Activated CD4-positive, alpha-beta memory T cell treated with anti-CD3 and anti-CD28 coated beads, Interleukin-2, amount 10 ng/mL, durations not matched to agents 7 days and 5 days (primary cell): Measurements from ENCODE around the gene NHSL1. TPM values are rescaled to one million over a fixed set of nuclear protein-coding genes. Genes with fewer than 3 reads are reported as not detected.

Experiments
- CTCF ChIA-PET: fragments of 350-600 bp; sonication (Branson Sonifier 250); formaldehyde crosslinking; loops from one replicate; lab custom pipeline; 2021; ENCODE audit warnings: antibody characterized with exemption, inconsistent platforms; lab: Charles Lee
- POLR2A ChIA-PET: fragments of 350-600 bp; sonication (Branson Sonifier 250); formaldehyde crosslinking; loops from one replicate; lab custom pipeline; 2021; ENCODE audit warnings: antibody characterized with exemption; lab: Charles Lee
- DNase-seq: peaks from one replicate; pipeline ENCODE4 v3.0.0-alpha.2; 2020
- H3K27ac Mint-ChIP-seq: one replicate; pipeline ENCODE4 v1.8.0; 2021; ENCODE audit warnings: mild to moderate bottlenecking, mixed read lengths
- H3K27me3 Mint-ChIP-seq: one replicate; pipeline ENCODE4 v1.8.0; 2021; ENCODE audit warnings: mixed read lengths
- H3K36me3 Mint-ChIP-seq: one replicate; pipeline ENCODE4 v1.8.0; 2021; ENCODE audit warnings: low read depth, mixed read lengths
- H3K4me1 Mint-ChIP-seq: one replicate; pipeline ENCODE4 v1.8.0; 2021; ENCODE audit warnings: mixed read lengths
- H3K4me3 Mint-ChIP-seq: one replicate; pipeline ENCODE4 v1.8.0; 2021; ENCODE audit warnings: mild to moderate bottlenecking, mixed read lengths
- H3K9me3 Mint-ChIP-seq: one replicate; pipeline ENCODE4 v1.8.0; 2021; ENCODE audit warnings: mixed read lengths
- total RNA-seq, 2 experiments: library from RNA; stranded (reverse); gene quantifications; one replicate each; pipeline ENCODE4 v1.2.3, GENCODE V29; 2021

The NHSL1 gene
- total RNA-seq, 2 experiments from 2014 or later, result 1.0 to 1.4 TPM

- H3K4me3 Mint-ChIP-seq, result no peak overlapping the region
- no peak overlapping the region for H3K27ac Mint-ChIP-seq
- POLR2A ChIA-PET, result no interaction called here
- CTCF ChIA-PET, result no interaction called here
- peaks cover 7% of the 10 kb centered on the region for H3K27me3 Mint-ChIP-seq
- H3K9me3 Mint-ChIP-seq, result no peaks in the 10 kb centered on the region
- H3K36me3 Mint-ChIP-seq, result no peaks in the 10 kb centered on the region
- no peaks in the 10 kb centered on the region for H3K4me1 Mint-ChIP-seq
- no peak for DNase-seq
These were observed 13.6 kb downstream of the NHSL1 start for GRCh38 chr6:138485586-138486248.

GRCh38 chr6:138485005-138485545 lies 14.2 kb downstream of the NHSL1 start:
- H3K4me1 Mint-ChIP-seq, result no peaks in the 10 kb centered on the region
- CTCF ChIA-PET, result no interaction called here
- DNase-seq, result no peak
- no peak overlapping the region for H3K4me3 Mint-ChIP-seq
- H3K9me3 Mint-ChIP-seq, result no peaks in the 10 kb centered on the region
- POLR2A ChIA-PET, result no interaction called here
- H3K27ac Mint-ChIP-seq, result no peak overlapping the region
- H3K27me3 Mint-ChIP-seq, result peaks cover 7% of the 10 kb centered on the region
- H3K36me3 Mint-ChIP-seq, result no peaks in the 10 kb centered on the region

GRCh38 chr6:138484018-138484731 lies 15.1 kb downstream of the NHSL1 start:
- Mint-ChIP-seq H3K4me3 (no peak overlapping the region), H3K27me3 (peaks cover 7% of the 10 kb centered on the region), H3K9me3 (no peaks in the 10 kb centered on the region), H3K4me1 (no peaks in the 10 kb centered on the region), H3K36me3 (no peaks in the 10 kb centered on the region), H3K27ac (no peak overlapping the region)
- ChIA-PET CTCF (no interaction called here), POLR2A (no interaction called here)
- no peak for DNase-seq

GRCh38 chr6:138482816-138483215 lies 16.5 kb downstream of the NHSL1 start:
- POLR2A ChIA-PET, result interaction anchor here (1.7 kb wide), 1 partner anchor 27 kb away, joined by 4 read pairs; no protein-coding TSS in a partner anchor
- CTCF ChIA-PET, result no interaction called here
- H3K27ac Mint-ChIP-seq, result no peak overlapping the region

GRCh38 chr6:138480279-138480949 lies 18.9 kb downstream of the NHSL1 start:
- CTCF ChIA-PET, result no interaction called here
- H3K9me3 Mint-ChIP-seq, result no peaks in the 10 kb centered on the region
- peaks cover 7% of the 10 kb centered on the region for H3K27me3 Mint-ChIP-seq
- H3K4me3 Mint-ChIP-seq, result no peak overlapping the region
- DNase-seq, result no peak
- no peaks in the 10 kb centered on the region for H3K36me3 Mint-ChIP-seq
- no peaks in the 10 kb centered on the region for H3K4me1 Mint-ChIP-seq
- POLR2A ChIA-PET, result no interaction called here
- H3K27ac Mint-ChIP-seq, result no peak overlapping the region

More at GRCh38 chr6:138482816-138483215, 16.5 kb downstream of the NHSL1 start:
- Mint-ChIP-seq H3K36me3 (no peaks in the 10 kb centered on the region), H3K4me3 (no peak overlapping the region), H3K27me3 (peaks cover 7% of the 10 kb centered on the region), H3K4me1 (no peaks in the 10 kb centered on the region), H3K9me3 (no peaks in the 10 kb centered on the region)
- no peak for DNase-seq

GRCh38 chr6:138477913-138478539 lies 21.3 kb downstream of the NHSL1 start:
- no peak overlapping the region for H3K27ac Mint-ChIP-seq
- H3K9me3 Mint-ChIP-seq, result no peaks in the 10 kb centered on the region
- ChIA-PET POLR2A (interaction anchor here (0.8 kb wide), 1 partner anchor 74 kb away, joined by 3 read pairs; no protein-coding TSS in a partner anchor), CTCF (interaction anchor here (1.7 kb wide), 1 partner anchor 22 kb away, joined by 3 read pairs; no protein-coding TSS in a partner anchor)
- H3K4me3 Mint-ChIP-seq, result no peak overlapping the region
- no peak for DNase-seq
- no peaks in the 10 kb centered on the region for H3K36me3 Mint-ChIP-seq
- no peaks in the 10 kb centered on the region for H3K4me1 Mint-ChIP-seq
- no peaks in the 10 kb centered on the region for H3K27me3 Mint-ChIP-seq

- no peak for DNase-seq
- Mint-ChIP-seq H3K9me3 (no peaks in the 10 kb centered on the region), H3K4me1 (no peaks in the 10 kb centered on the region), H3K4me3 (no peak overlapping the region), H3K27ac (no peak overlapping the region), H3K36me3 (no peaks in the 10 kb centered on the region), H3K27me3 (no peaks in the 10 kb centered on the region)
- CTCF ChIA-PET, result no interaction called here
- POLR2A ChIA-PET, result interaction anchor here (1.1 kb wide), 1 partner anchor 20 kb away, joined by 3 read pairs; no protein-coding TSS in a partner anchor
These were observed 23.2 kb downstream of the NHSL1 start for GRCh38 chr6:138476116-138476515.

GRCh38 chr6:138473144-138473543 lies 26.1 kb downstream of the NHSL1 start:
- H3K27me3 Mint-ChIP-seq, result no peaks in the 10 kb centered on the region
- no peak for DNase-seq
- no peaks in the 10 kb centered on the region for H3K4me1 Mint-ChIP-seq
- POLR2A ChIA-PET, result interaction anchor here (1.0 kb wide), 1 partner anchor 18 kb away, joined by 3 read pairs; no protein-coding TSS in a partner anchor
- no peak overlapping the region for H3K4me3 Mint-ChIP-seq
- no peak overlapping the region for H3K27ac Mint-ChIP-seq
- CTCF ChIA-PET, result interaction anchor here (0.6 kb wide), 1 partner anchor 32 kb away, joined by 3 read pairs; no protein-coding TSS in a partner anchor
- no peaks in the 10 kb centered on the region for H3K9me3 Mint-ChIP-seq
- H3K36me3 Mint-ChIP-seq, result no peaks in the 10 kb centered on the region

GRCh38 chr6:138468320-138469015 lies 30.8 kb downstream of the NHSL1 start:
- DNase-seq, result no peak
- H3K4me1 Mint-ChIP-seq, result peaks cover 5% of the 10 kb centered on the region
- H3K36me3 Mint-ChIP-seq, result no peaks in the 10 kb centered on the region
- no peak overlapping the region for H3K4me3 Mint-ChIP-seq
- no peaks in the 10 kb centered on the region for H3K27me3 Mint-ChIP-seq
- ChIA-PET POLR2A (no interaction called here), CTCF (no interaction called here)
- no peaks in the 10 kb centered on the region for H3K9me3 Mint-ChIP-seq
- H3K27ac Mint-ChIP-seq, result no peak overlapping the region

GRCh38 chr6:138467901-138468300 lies 31.4 kb downstream of the NHSL1 start:
- Mint-ChIP-seq H3K9me3 (no peaks in the 10 kb centered on the region), H3K27me3 (no peaks in the 10 kb centered on the region), H3K4me3 (no peak overlapping the region), H3K4me1 (peaks cover 5% of the 10 kb centered on the region), H3K27ac (no peak overlapping the region), H3K36me3 (no peaks in the 10 kb centered on the region)
- no peak for DNase-seq
- ChIA-PET POLR2A (no interaction called here), CTCF (no interaction called here)

- Mint-ChIP-seq H3K36me3 (peaks cover 4% of the 10 kb centered on the region), H3K27ac (no peak overlapping the region), H3K4me1 (peaks cover 5% of the 10 kb centered on the region), H3K9me3 (peaks cover 6% of the 10 kb centered on the region), H3K27me3 (no peaks in the 10 kb centered on the region), H3K4me3 (no peak overlapping the region)
- POLR2A ChIA-PET, result interaction anchor here (1.1 kb wide), 1 partner anchor 10 kb away, joined by 7 read pairs; no protein-coding TSS in a partner anchor
- DNase-seq, result no peak
- CTCF ChIA-PET, result interaction anchor here (1.0 to 1.1 kb wide), 2 partner anchors 10 to 17 kb away, joined by 3 read pairs; no protein-coding TSS in a partner anchor
These were observed 34.2 kb downstream of the NHSL1 start for GRCh38 chr6:138465007-138465645.

GRCh38 chr6:138464085-138464484 lies 35.2 kb downstream of the NHSL1 start:
- DNase-seq, result no peak
- H3K9me3 Mint-ChIP-seq, result peaks cover 6% of the 10 kb centered on the region
- no peak overlapping the region for H3K4me3 Mint-ChIP-seq
- peaks cover 4% of the 10 kb centered on the region for H3K36me3 Mint-ChIP-seq
- ChIA-PET CTCF (no interaction called here), POLR2A (no interaction called here)
- H3K27ac Mint-ChIP-seq, result no peak overlapping the region
- no peaks in the 10 kb centered on the region for H3K27me3 Mint-ChIP-seq
- peaks cover 5% of the 10 kb centered on the region for H3K4me1 Mint-ChIP-seq
